ENCODE data around the gene GRAMD4. TPM values are rescaled to one million over a fixed set of nuclear protein-coding genes. Genes with fewer than 3 reads are reported as not detected.

Gene GRAMD4
- total RNA-seq, 1 experiment from 2014 or later = 18.4 TPM

GRCh38 chr22:46727813-46728364, 107.7 kb downstream of the GRAMD4 start:
- ChIA-PET POLR2A (ENCODE audit: low non-redundant PET) (interaction anchor here (0.6 kb wide), 1 partner anchor 157 kb away, joined by 3 read pairs; no protein-coding TSS in a partner anchor), CTCF (no interaction called here)
- intact Hi-C loops (cut with micrococcal nuclease; ENCODE audit: unreplicated experiment) = no loop called here
- no peak for DNase-seq (ENCODE audit: low spot score)
- BruUV-seq (replicated peaks) = no TSS peak
- Histone ChIP-seq H3K27me3 (replicated peaks; ENCODE audit: insufficient read depth, low read depth, low read length, poor library complexity) (no peaks in the 10 kb centered on the region), H3K36me3 (ENCODE audit: insufficient read depth, low read length, poor library complexity, severe bottlenecking) (peaks cover 19% of the 10 kb centered on the region), H3K27ac (ENCODE audit: low read depth, low read length, poor library complexity, severe bottlenecking) (no peak overlapping the region), H3K9me3 (ENCODE audit: low read depth, low read length, poor library complexity, severe bottlenecking) (no peaks in the 10 kb centered on the region), H3K4me1 (ENCODE audit: insufficient read depth, low read length, poor library complexity, severe bottlenecking) (peaks cover 14% of the 10 kb centered on the region), H3K4me3 (ENCODE audit: low read depth, low read length, poor library complexity, severe bottlenecking) (no peak overlapping the region)
- TF ChIP-seq CTCF (conservative IDR thresholded peaks at IDR 0.05; ENCODE audit: low read depth, low read length) = no peak
- no peak for TF ChIP-seq EZH2 (IDR thresholded peaks at IDR 0.05; ENCODE audit: borderline replicate concordance, low read depth, low read length, poor library complexity, severe bottlenecking)

GRCh38 chr22:46728470-46728869, 108.3 kb downstream of the GRAMD4 start:
- POLR2A ChIA-PET (ENCODE audit: low non-redundant PET) = interaction anchor here (0.6 kb wide), 1 partner anchor 158 kb away, joined by 3 read pairs; no protein-coding TSS in a partner anchor

More at GRCh38 chr22:46728470-46728869, 108.3 kb downstream of the GRAMD4 start:
- intact Hi-C loops (cut with micrococcal nuclease; ENCODE audit: unreplicated experiment) = no loop called here
- no peak for TF ChIP-seq EZH2 (IDR thresholded peaks at IDR 0.05; ENCODE audit: borderline replicate concordance, low read depth, low read length, poor library complexity, severe bottlenecking)
- TF ChIP-seq CTCF (conservative IDR thresholded peaks at IDR 0.05; ENCODE audit: low read depth, low read length) = no peak
- Histone ChIP-seq H3K27ac (ENCODE audit: low read depth, low read length, poor library complexity, severe bottlenecking) (peak overlapping the region; percentile 50), H3K4me1 (ENCODE audit: insufficient read depth, low read length, poor library complexity, severe bottlenecking) (peaks cover 14% of the 10 kb centered on the region), H3K9me3 (ENCODE audit: low read depth, low read length, poor library complexity, severe bottlenecking) (no peaks in the 10 kb centered on the region), H3K36me3 (ENCODE audit: insufficient read depth, low read length, poor library complexity, severe bottlenecking) (peaks cover 19% of the 10 kb centered on the region), H3K27me3 (replicated peaks; ENCODE audit: insufficient read depth, low read depth, low read length, poor library complexity) (no peaks in the 10 kb centered on the region), H3K4me3 (ENCODE audit: low read depth, low read length, poor library complexity, severe bottlenecking) (no peak overlapping the region)
- CTCF ChIA-PET = no interaction called here
- no peak for DNase-seq (ENCODE audit: low spot score)
- BruUV-seq (replicated peaks) = no TSS peak

Other genes starting within 250 kb of the GRAMD4 start
- 2.3 and 3.5 TPM in 2 replicates for gene CELSR1, start 82.8 kb upstream of the GRAMD4 start, total RNA-seq (2021)
- gene CERK, start 117.9 kb downstream of the GRAMD4 start, total RNA-seq (2021) = 55.6 and 58.8 TPM in 2 replicates
- gene TBC1D22A, start 142.3 kb downstream of the GRAMD4 start, total RNA-seq (2021) = 22.5 and 23.5 TPM in 2 replicates